Keratinocyte (primary cell): ENCODE data around the gene RAB1B. TPM values are rescaled to one million over a fixed set of nuclear protein-coding genes. Genes with fewer than 3 reads are reported as not detected.

Experiments used
- DNase-seq: peaks from one replicate; pipeline ENCODE4 v3.0.0-alpha.2; 2011; ENCODE audit warnings: low read depth, missing footprints, low spot score
- FAIRE-seq: peaks from 2 replicates; lab custom pipeline; 2011; peaks lifted over from hg19 to GRCh38; lab: Jason Lieb, UNC
- H2AFZ ChIP-seq: 2 replicates; pipeline ENCODE4 v1.6.0; 2012; ENCODE audit warnings: low read length, control low read depth, inconsistent platforms; ENCODE audit not compliant: control insufficient read depth
- H3K27ac ChIP-seq: 2 replicates; pipeline ENCODE4 v1.5.1; 2011; ENCODE audit warnings: low read length; ENCODE audit not compliant: control insufficient read depth, insufficient read depth
- H3K27me3 ChIP-seq: 3 replicates; pipeline ENCODE4 v1.6.0; 2011; ENCODE audit warnings: low read length; ENCODE audit not compliant: control insufficient read depth, insufficient read depth; ENCODE audit errors: extremely low read depth
- H3K36me3 ChIP-seq, 2 experiments: 2 replicates in 1 of 2; 3 replicates in 1 of 2; pipeline ENCODE4 v1.5.1; 2011; ENCODE audit warnings: low read length in 2 of 2, mild to moderate bottlenecking in 1 of 2; ENCODE audit not compliant: control insufficient read depth in 2 of 2, insufficient read depth in 2 of 2; ENCODE audit errors: extremely low read depth in 1 of 2
- H3K4me1 ChIP-seq: 3 replicates; pipeline ENCODE4 v1.5.1; 2011; ENCODE audit warnings: low read length; ENCODE audit not compliant: control insufficient read depth, insufficient read depth; ENCODE audit errors: extremely low read depth
- H3K4me2 ChIP-seq: 3 replicates; pipeline ENCODE4 v1.6.0; 2011; ENCODE audit warnings: low read depth, low read length; ENCODE audit not compliant: control insufficient read depth, insufficient read depth; ENCODE audit errors: extremely low read depth
- H3K4me3 ChIP-seq, 3 experiments: fragments of 200-600 bp in 1 of 3; sonication (generic) in 1 of 3; 2 replicates in 2 of 3; 3 replicates in 1 of 3; pipeline ENCODE4 v1.5.1; 2011 to 2016; ENCODE audit warnings: low read length in 3 of 3, mild to moderate bottlenecking in 3 of 3, control low read depth in 2 of 3, inconsistent platforms in 1 of 3, low read depth in 1 of 3, mixed read lengths in 1 of 3, mixed run types in 1 of 3, moderate library complexity in 1 of 3; ENCODE audit not compliant: control insufficient read depth in 2 of 3, insufficient read depth in 2 of 3; ENCODE audit errors: extremely low read depth in 1 of 3
- H3K79me2 ChIP-seq: 2 replicates; pipeline ENCODE4 v1.6.0; 2012; ENCODE audit warnings: low read length; ENCODE audit not compliant: control insufficient read depth, insufficient read depth
- H3K9ac ChIP-seq: 3 replicates; pipeline ENCODE4 v1.6.0; 2011; ENCODE audit warnings: low read length; ENCODE audit not compliant: control insufficient read depth, insufficient read depth; ENCODE audit errors: extremely low read depth
- H3K9me1 ChIP-seq: 3 replicates; pipeline ENCODE4 v1.6.0; 2011; ENCODE audit warnings: low read length; ENCODE audit not compliant: control insufficient read depth, insufficient read depth; ENCODE audit errors: extremely low read depth
- H3K9me3 ChIP-seq: 2 replicates; pipeline ENCODE4 v1.5.1; 2012; ENCODE audit warnings: low read depth, low read length; ENCODE audit not compliant: control insufficient read depth
- H4K20me1 ChIP-seq: 3 replicates; pipeline ENCODE4 v1.6.0; 2011; ENCODE audit warnings: low read length; ENCODE audit not compliant: control insufficient read depth, insufficient read depth; ENCODE audit errors: extremely low read depth
- CTCF ChIP-seq, 3 experiments: IDR thresholded peaks in 1 of 3; conservative IDR thresholded peaks in 1 of 3; optimal IDR thresholded peaks in 1 of 3; 2 replicates in 2 of 3; 3 replicates in 1 of 3; pipeline versions ENCODE3 to v1.5.1; 2011; ENCODE audit warnings: low read length in 3 of 3, mild to moderate bottlenecking in 3 of 3, moderate library complexity in 2 of 3, control low read depth in 1 of 3, inconsistent platforms in 1 of 3; ENCODE audit not compliant: insufficient read depth in 2 of 3; ENCODE audit errors: extremely low read depth in 1 of 3
- EZH2 ChIP-seq: IDR thresholded peaks from one replicate; pipeline ENCODE4 v1.6.1; 2012; ENCODE audit warnings: inconsistent platforms, mild to moderate bottlenecking, low read length, moderate library complexity
- dilution Hi-C: fragments of 300-500 bp; cut with MboI; formaldehyde crosslinking; loops from one replicate; pipeline ENCODE4 v1.7.0; 2020; ENCODE audit warnings: low sequenced_read_pairs; ENCODE audit not compliant: extremely low pct_ligation_motif_present
- polyA plus RNA-seq, 5 experiments: library from polyadenylated mRNA; depleted of rRNA in 3 of 5; stranded (reverse) in 3 of 5; stranded (forward) in 1 of 5; unstranded in 1 of 5; fragments of >200 nt; gene quantifications; 1 replicate in 1 of 5; 2 replicates in 3 of 5; 3 replicates in 1 of 5; pipeline versions ENCODE4 v1.2.1 to v1.2.3, GENCODE V29; 2011 to 2012; ENCODE audit warnings: missing spikeins in 2 of 5, low read depth in 1 of 5, low replicate concordance in 1 of 5

The RAB1B gene
- polyA plus RNA-seq, 1 donor (not counting 4 experiments of a cell fraction or from before 2014, with no cell fraction given), result 133 TPM

GRCh38 chr11:66291303-66291705 is 22.9 kb downstream of the RAB1B start:
- Histone ChIP-seq H2AFZ (no peak overlapping the region), H3K4me2 (peak overlapping the region; percentile 48), H3K36me3 (peaks cover 4% of the 10 kb centered on the region in 2 experiments), H3K9me1 (no peaks in the 10 kb centered on the region), H3K9me3 (no peaks in the 10 kb centered on the region), H3K27me3 (peaks cover 29% of the 10 kb centered on the region), H3K4me3 (no peak overlapping the region), H3K79me2 (peaks cover 20% of the 10 kb centered on the region), H3K9ac (no peak overlapping the region), H3K4me1 (peaks cover 16% of the 10 kb centered on the region), H4K20me1 (no peaks in the 10 kb centered on the region), H3K27ac (no peak overlapping the region)
- DNase-seq (no peak), FAIRE-seq (no peak)
- TF ChIP-seq EZH2, result peak; percentile 56
- TF ChIP-seq CTCF (optimal IDR thresholded peaks at IDR 0.05 in 1 of 3, IDR thresholded peaks at IDR 0.05 in 1 of 3, conservative IDR thresholded peaks at IDR 0.05 in 1 of 3; ENCODE audit: extremely low read depth in 1 of 3, insufficient read depth in 2 of 3, low read length in 3 of 3), result no peak
- dilution Hi-C loops, result no loop called here

- FAIRE-seq, result no peak
- Histone ChIP-seq H3K79me2 (peaks cover 18% of the 10 kb centered on the region), H3K36me3 (peaks cover 1 to 4% of the 10 kb centered on the region in 2 experiments), H3K9ac (no peak within 1 kb of the TSS), H2AFZ (peak within 1 kb of the TSS; percentile 22), H3K27me3 (peaks cover 29% of the 10 kb centered on the region), H3K9me1 (no peaks in the 10 kb centered on the region), H3K9me3 (no peaks in the 10 kb centered on the region), H3K4me1 (peaks cover 16% of the 10 kb centered on the region), H3K27ac (no peak within 1 kb of the TSS), H4K20me1 (no peaks in the 10 kb centered on the region), H3K4me3 (peak within 1 kb of the TSS; percentile 25 to 44 (median 43)), H3K4me2 (peak within 1 kb of the TSS; percentile 60)
- TF ChIP-seq CTCF (optimal IDR thresholded peaks at IDR 0.05 in 1 of 3, IDR thresholded peaks at IDR 0.05 in 1 of 3, conservative IDR thresholded peaks at IDR 0.05 in 1 of 3; ENCODE audit: extremely low read depth in 1 of 3, insufficient read depth in 2 of 3, low read length in 3 of 3) (no peak), EZH2 (peak; percentile 17)
- dilution Hi-C loops, result no loop called here
- no peak for DNase-seq
These were observed 23.5 kb downstream of the RAB1B start, which contains the start of gene TMEM151A for GRCh38 chr11:66291706-66292542. TMEM151A (plus strand) TSS chr11:66291894; CDS start chr11:66292014, 120 bp downstream.
